HEK293 (cell line): ENCODE data around the gene PRIMPOL.

Experiments
- CTCF ChIA-PET: fragments of 350-600 bp; formaldehyde crosslinking; extraction: SDS; loops from one replicate; lab custom pipeline; 2021; ENCODE audit warnings: antibody characterized with exemption; lab: Yijun Ruan, JAX
- POLR2A ChIA-PET: fragments of 300-600 bp; formaldehyde crosslinking; extraction: SDS; loops from one replicate; lab custom pipeline; 2020; ENCODE audit warnings: antibody characterized with exemption, inconsistent platforms; lab: Yijun Ruan, JAX
- H3K27ac ChIP-seq: fragments of 200-500 bp; sonication (Bioruptor generic); 2 replicates; pipeline ENCODE4 v1.5.1; 2014; ENCODE audit warnings: low read depth, low read length, control low read depth, inconsistent platforms; ENCODE audit errors: extremely low read depth
- H3K36me3 ChIP-seq, 2 experiments: fragments of 200-500 bp in 1 of 2; sonication (Bioruptor generic) in 1 of 2; 1 replicate in 1 of 2; 2 replicates in 1 of 2; pipeline ENCODE4 v1.5.1; 2014 to 2017; ENCODE audit warnings: inconsistent platforms in 2 of 2, low read length in 2 of 2; ENCODE audit not compliant: control insufficient read depth in 2 of 2, insufficient read depth in 1 of 2
- H3K4me1 ChIP-seq: fragments of 200-500 bp; sonication (Bioruptor generic); 2 replicates; pipeline ENCODE4 v1.5.1; 2014; ENCODE audit warnings: mild to moderate bottlenecking, low read length, inconsistent platforms; ENCODE audit not compliant: control insufficient read depth, insufficient read depth
- H3K4me3 ChIP-seq: 2 replicates; pipeline ENCODE4 v1.5.1; 2011; ENCODE audit warnings: low read depth, mild to moderate bottlenecking, control low read depth, low read length, moderate library complexity
- H3K9me3 ChIP-seq: fragments of 200-500 bp; sonication (Bioruptor generic); 2 replicates; pipeline ENCODE4 v1.5.1; 2014; ENCODE audit warnings: low read depth, low read length, inconsistent platforms; ENCODE audit not compliant: control insufficient read depth, insufficient read depth
- BCL11B ChIP-seq: fragments of 450-650 bp; formaldehyde crosslinking; IDR thresholded peaks from 2 replicates; pipeline ENCODE4 v1.5.1; 2016; ENCODE audit warnings: low read depth, missing biosample characterization, missing genetic modification characterization
- BCL6B ChIP-seq: fragments of 450-650 bp; formaldehyde crosslinking; IDR thresholded peaks from 2 replicates; pipeline ENCODE4 v1.5.1; 2017; ENCODE audit warnings: missing biosample characterization, missing genetic modification characterization
- GLIS1 ChIP-seq: fragments of 450-650 bp; formaldehyde crosslinking; IDR thresholded peaks from 2 replicates; pipeline ENCODE4 v1.5.1; 2016; ENCODE audit warnings: missing biosample characterization, missing genetic modification characterization
- SCRT2 ChIP-seq: fragments of 450-650 bp; formaldehyde crosslinking; IDR thresholded peaks from 2 replicates; pipeline ENCODE4 v1.5.1; 2016; ENCODE audit warnings: missing biosample characterization, missing genetic modification characterization
- SETDB1 ChIP-seq: IDR thresholded peaks from one replicate; pipeline ENCODE4 v1.6.1; 2017; ENCODE audit warnings: mild to moderate bottlenecking, low read length, moderate library complexity, mixed read lengths; ENCODE audit not compliant: insufficient read length
- ZBTB11 ChIP-seq: fragments of 450-650 bp; formaldehyde crosslinking; conservative IDR thresholded peaks from 2 replicates; pipeline ENCODE4 v1.5.1; 2016; ENCODE audit warnings: low read depth, missing biosample characterization, missing genetic modification characterization
- ZBTB6 ChIP-seq: fragments of 450-650 bp; formaldehyde crosslinking; IDR thresholded peaks from 2 replicates; pipeline ENCODE4 v1.5.1; 2017; ENCODE audit warnings: missing biosample characterization, missing genetic modification characterization
- ZFP37 ChIP-seq: fragments of 450-650 bp; formaldehyde crosslinking; IDR thresholded peaks from 2 replicates; pipeline ENCODE4 v1.5.1; 2016; ENCODE audit warnings: missing biosample characterization, missing genetic modification characterization
- ZNF16 ChIP-seq: fragments of 450-650 bp; formaldehyde crosslinking; IDR thresholded peaks from 2 replicates; pipeline ENCODE4 v1.5.1; 2016; ENCODE audit warnings: low read depth, missing biosample characterization, missing genetic modification characterization
- ZNF19 ChIP-seq: fragments of 450-650 bp; formaldehyde crosslinking; IDR thresholded peaks from 2 replicates; pipeline ENCODE4; 2016; ENCODE audit warnings: missing biosample characterization, missing genetic modification characterization, low read depth
- ZNF202 ChIP-seq: fragments of 450-650 bp; formaldehyde crosslinking; IDR thresholded peaks from 2 replicates; pipeline ENCODE4 v1.5.1; 2016; ENCODE audit warnings: missing biosample characterization, missing genetic modification characterization, borderline replicate concordance
- ZNF211 ChIP-seq: fragments of 450-650 bp; formaldehyde crosslinking; IDR thresholded peaks from 2 replicates; pipeline ENCODE4 v1.5.1; 2016; ENCODE audit warnings: low read depth, missing biosample characterization, missing genetic modification characterization
- ZNF24 ChIP-seq: fragments of 450-650 bp; formaldehyde crosslinking; IDR thresholded peaks from 2 replicates; pipeline ENCODE4 v1.5.1; 2016; ENCODE audit warnings: missing biosample characterization, missing genetic modification characterization
- ZNF280C ChIP-seq: fragments of 450-650 bp; formaldehyde crosslinking; IDR thresholded peaks from 2 replicates; pipeline ENCODE4 v1.5.1; 2016; ENCODE audit warnings: missing biosample characterization, missing genetic modification characterization
- ZNF341 ChIP-seq: fragments of 450-650 bp; formaldehyde crosslinking; IDR thresholded peaks from 2 replicates; pipeline ENCODE4; 2016; ENCODE audit warnings: low read depth, missing biosample characterization, missing genetic modification characterization
- ZNF354C ChIP-seq: fragments of 450-650 bp; formaldehyde crosslinking; IDR thresholded peaks from 2 replicates; pipeline ENCODE4 v1.5.1; 2016; ENCODE audit warnings: missing biosample characterization, missing genetic modification characterization, low read depth, borderline replicate concordance
- ZNF37A ChIP-seq: fragments of 450-650 bp; IDR thresholded peaks from 2 replicates; pipeline ENCODE4 v1.5.1; 2018; ENCODE audit warnings: missing biosample characterization, missing genetic modification characterization
- ZNF513 ChIP-seq: fragments of 450-650 bp; IDR thresholded peaks from 2 replicates; pipeline ENCODE4 v1.5.1; 2018; ENCODE audit warnings: missing biosample characterization, missing genetic modification characterization
- ZNF521 ChIP-seq: fragments of 450-650 bp; formaldehyde crosslinking; IDR thresholded peaks from 2 replicates; pipeline ENCODE4 v1.5.1; 2017; ENCODE audit warnings: missing biosample characterization, mild to moderate bottlenecking, missing genetic modification characterization
- ZNF549 ChIP-seq: fragments of 450-650 bp; IDR thresholded peaks from 2 replicates; pipeline ENCODE4 v1.5.1; 2018; ENCODE audit warnings: missing biosample characterization, missing genetic modification characterization, mild to moderate bottlenecking, inconsistent platforms, moderate library complexity
- ZNF558 ChIP-seq: fragments of 450-650 bp; formaldehyde crosslinking; IDR thresholded peaks from 2 replicates; pipeline ENCODE4 v1.5.1; 2016; ENCODE audit warnings: missing biosample characterization, missing genetic modification characterization
- ZNF571 ChIP-seq: fragments of 450-650 bp; formaldehyde crosslinking; IDR thresholded peaks from 2 replicates; pipeline ENCODE4 v1.5.0; 2017; ENCODE audit warnings: missing biosample characterization, missing genetic modification characterization
- ZNF658 ChIP-seq: fragments of 450-650 bp; formaldehyde crosslinking; IDR thresholded peaks from 2 replicates; pipeline ENCODE4; 2016; ENCODE audit warnings: missing biosample characterization, missing genetic modification characterization
- ZNF664 ChIP-seq: fragments of 450-650 bp; formaldehyde crosslinking; IDR thresholded peaks from 2 replicates; pipeline ENCODE4 v1.5.1; 2016; ENCODE audit warnings: missing biosample characterization, missing genetic modification characterization
- ZNF701 ChIP-seq: fragments of 450-650 bp; formaldehyde crosslinking; IDR thresholded peaks from 2 replicates; pipeline ENCODE4 v1.5.1; 2016; ENCODE audit warnings: missing biosample characterization, missing genetic modification characterization
- ZNF768 ChIP-seq: fragments of 450-650 bp; formaldehyde crosslinking; IDR thresholded peaks from 2 replicates; pipeline ENCODE4 v1.5.1; 2018; ENCODE audit warnings: missing biosample characterization, mild to moderate bottlenecking, missing genetic modification characterization
- ZXDB ChIP-seq: fragments of 450-650 bp; formaldehyde crosslinking; IDR thresholded peaks from 2 replicates; pipeline ENCODE4 v1.5.1; 2016; ENCODE audit warnings: missing biosample characterization, missing genetic modification characterization

Gene PRIMPOL

GRCh38 chr4:184617600-184618196, 31.8 kb upstream of the PRIMPOL start:
- Histone ChIP-seq H3K27ac (no peak overlapping the region), H3K9me3 (no peaks in the 10 kb centered on the region), H3K4me3 (no peak overlapping the region), H3K4me1 (no peaks in the 10 kb centered on the region; the same call in 1 of the 2 replicates), H3K36me3 (no peaks in the 10 kb centered on the region)
- ChIA-PET CTCF (no interaction called here), POLR2A (no interaction called here)
- TF ChIP-seq ZNF280C (tag by site-specific recombination): no peak
- TF ChIP-seq ZNF768 (tag by site-specific recombination): no peak
- no peak for TF ChIP-seq ZXDB (tag by site-specific recombination)
- no peak for TF ChIP-seq GLIS1 (tag by site-specific recombination)
- no peak for TF ChIP-seq SCRT2 (tag by site-specific recombination)
- TF ChIP-seq SETDB1: no peak
- TF ChIP-seq ZBTB6 (tag by site-specific recombination): no peak
- TF ChIP-seq ZNF521 (tag by site-specific recombination): no peak
- no peak for TF ChIP-seq ZNF571 (tag by site-specific recombination)
- TF ChIP-seq ZNF16 (tag by site-specific recombination): no peak
- TF ChIP-seq ZNF211 (tag by site-specific recombination): no peak
- no peak for TF ChIP-seq ZNF701 (tag by site-specific recombination)
- TF ChIP-seq ZNF549 (tag by site-specific recombination): no peak
- TF ChIP-seq BCL11B (tag by site-specific recombination): no peak
- no peak for TF ChIP-seq ZBTB11

- Histone ChIP-seq H3K4me1 (no peaks in the 10 kb centered on the region), H3K27ac (no peak overlapping the region), H3K4me3 (no peak overlapping the region), H3K9me3 (no peaks in the 10 kb centered on the region), H3K36me3 (no peaks in the 10 kb centered on the region)
- ChIA-PET CTCF (no interaction called here), POLR2A (no interaction called here)
- no peak for TF ChIP-seq ZNF513 (tag by site-specific recombination)
- TF ChIP-seq ZNF354C (tag by site-specific recombination): no peak
- no peak for TF ChIP-seq ZNF658 (tag by site-specific recombination)
- no peak for TF ChIP-seq ZFP37 (tag by site-specific recombination)
- no peak for TF ChIP-seq ZNF558 (tag by site-specific recombination)
- TF ChIP-seq BCL6B: no peak
- TF ChIP-seq ZNF202 (tag by site-specific recombination): no peak
- no peak for TF ChIP-seq ZNF19
- no peak for TF ChIP-seq ZNF24 (tag by site-specific recombination)
- no peak for TF ChIP-seq ZNF664
- TF ChIP-seq ZNF37A (tag by site-specific recombination): no peak
- TF ChIP-seq ZNF341 (tag by site-specific recombination): no peak
These were observed 29.2 kb upstream of the PRIMPOL start for GRCh38 chr4:184620212-184620867.
